GM19468 (cell line): ENCODE measurements around the gene MC4R.

ENCODE experiments used
- ATAC-seq: cut with Tn5 transposase; IDR thresholded peaks from one replicate; pipeline ENCODE4 v1.9.1; 2021; ENCODE audit warnings: mild to moderate bottlenecking, moderate library complexity, moderate number of reproducible peaks; ENCODE audit not compliant: unreplicated experiment; ENCODE audit errors: extremely low read depth

Gene MC4R

DNA sequence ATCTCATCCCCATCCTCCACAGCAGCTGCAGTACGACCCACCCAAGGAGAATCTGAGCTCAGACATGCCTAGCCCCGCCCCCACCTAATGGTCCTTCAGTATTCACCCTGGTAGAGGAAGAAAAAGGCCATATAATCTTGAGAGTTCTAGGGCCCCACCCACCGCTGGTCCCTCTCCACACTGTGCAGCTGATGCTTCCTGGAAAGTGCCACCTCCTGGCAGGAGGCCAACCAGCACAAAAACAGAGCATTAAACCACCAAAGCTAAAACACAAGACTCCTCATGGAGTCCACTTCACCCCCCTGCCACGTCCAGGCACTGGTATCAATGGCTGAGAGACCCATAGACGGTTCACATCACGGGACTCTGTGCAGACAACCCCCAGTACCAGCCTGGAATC lies 40.7 kb downstream of the MC4R start:
- ATAC-seq: no peak

DNA sequence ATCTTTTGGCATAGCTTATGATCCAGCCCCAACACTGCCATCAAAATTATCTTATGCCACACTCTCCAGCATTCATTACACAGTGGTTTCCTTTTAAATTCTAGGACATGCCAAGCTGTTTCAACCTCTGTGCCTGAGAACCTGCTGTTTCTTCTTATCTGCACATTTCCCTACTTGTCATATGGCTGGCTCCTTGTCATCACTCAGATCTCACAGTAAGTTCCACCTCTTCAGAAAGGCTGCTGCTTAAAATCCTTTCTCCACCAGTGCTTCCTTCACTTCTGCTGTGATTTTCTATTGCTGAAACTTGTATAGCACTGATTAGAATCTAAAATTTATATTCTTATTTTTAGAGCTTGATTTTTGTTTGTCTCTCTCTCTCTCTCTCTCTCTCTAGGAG lies 43.4 kb downstream of the MC4R start:
- no peak for ATAC-seq

DNA sequence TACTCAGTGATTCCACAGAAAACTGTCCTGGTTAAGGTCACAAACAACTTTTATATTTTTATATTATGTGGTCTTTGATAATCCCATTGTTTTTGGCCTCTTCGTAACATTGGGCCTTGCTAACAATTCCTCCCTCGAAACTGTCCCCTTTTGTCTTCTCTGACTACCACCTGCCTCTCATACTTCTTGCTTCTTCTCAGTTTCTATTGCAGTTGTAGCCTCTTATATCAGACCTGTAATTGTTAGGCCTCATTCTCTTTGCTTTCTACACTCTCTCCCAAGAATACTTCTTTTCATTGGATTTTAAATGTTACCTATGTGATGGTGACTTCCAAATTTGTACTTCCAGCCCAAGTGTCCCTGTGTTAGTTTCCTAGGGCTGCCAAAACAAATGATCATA lies 44.7 kb downstream of the MC4R start:
- no peak for ATAC-seq

DNA sequence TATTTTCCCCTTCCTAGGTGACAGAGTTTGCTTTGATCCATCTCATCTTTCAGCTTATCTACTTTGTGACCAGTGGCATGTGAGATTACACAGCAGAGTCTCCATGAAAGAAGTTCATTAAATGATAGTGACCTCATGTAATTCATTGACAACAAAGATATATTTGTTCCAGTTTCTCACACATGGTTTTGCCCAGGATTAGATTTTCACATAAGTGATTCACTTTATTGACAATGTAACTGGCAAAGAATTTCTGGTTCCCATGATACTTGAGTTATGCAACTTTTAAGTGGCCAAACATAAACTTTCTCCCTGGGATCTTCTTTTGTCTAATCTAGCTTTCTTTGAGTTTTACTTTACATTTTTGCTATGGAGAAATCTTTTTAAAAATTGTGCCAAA lies 50.0 kb downstream of the MC4R start:
- no peak for ATAC-seq
